ENCODE results near the gene OBSCN. TPM values are rescaled to one million over a fixed set of nuclear protein-coding genes. Genes with fewer than 3 reads are reported as not detected.

Gene OBSCN
- total RNA-seq, result 5.3 and 6.9 TPM in 2 replicates

DNA sequence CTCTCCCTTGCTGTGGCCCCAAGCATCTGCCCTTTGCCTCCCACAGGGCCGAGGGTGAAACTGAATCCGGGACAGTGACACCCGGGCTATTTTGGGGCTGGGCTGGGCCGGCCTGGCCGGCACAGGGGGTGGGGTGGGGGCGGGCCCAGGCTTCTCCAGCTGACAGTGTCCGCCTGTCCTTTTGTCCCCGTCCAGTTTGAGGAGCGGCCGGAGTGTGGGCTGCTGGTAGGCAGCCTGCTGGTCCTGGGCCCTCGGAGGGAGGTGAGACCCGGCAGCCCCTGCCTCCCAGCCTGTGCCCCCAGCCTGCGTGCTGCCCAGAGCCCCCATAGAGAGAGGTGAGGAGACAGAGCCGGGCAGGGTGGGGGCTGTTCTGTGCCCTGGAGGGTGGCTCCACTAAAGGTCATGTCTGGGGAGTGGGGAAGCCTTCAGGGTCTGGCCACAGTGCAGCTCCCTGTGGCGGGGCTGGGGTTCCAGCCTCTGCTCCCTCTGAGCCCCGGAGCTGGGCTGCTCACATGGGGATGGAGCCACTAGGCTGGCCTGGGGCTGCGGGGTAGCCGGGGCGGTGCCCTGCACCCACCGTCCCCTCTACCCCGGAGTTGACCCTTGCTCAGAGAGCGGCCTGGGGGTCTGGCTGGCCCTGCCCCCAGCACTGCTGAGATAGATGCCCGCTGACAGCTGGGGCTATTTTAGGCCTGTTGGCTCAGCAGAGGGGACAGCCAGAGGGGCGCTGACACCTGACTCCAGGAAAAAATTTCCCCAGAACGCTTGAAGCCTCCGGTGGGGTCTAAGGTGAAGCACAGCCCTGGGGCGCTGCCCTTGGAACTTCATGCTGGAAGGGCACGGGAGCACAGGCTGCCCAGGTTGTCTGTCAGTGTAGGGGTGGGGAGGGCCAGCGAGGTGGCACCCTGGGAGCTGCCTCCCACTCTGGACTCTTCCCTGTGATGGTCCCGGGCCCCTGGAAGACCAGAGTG, at the start of gene OBSCN:
Gene OBSCN (plus strand): TSS at position 194 of the 971 bp plus-strand sequence. CDS start 3,740 bp downstream, outside the sequence.

GRCh38 chr1:228165372-228166169, 42.3 kb upstream of the OBSCN start, which contains the start of gene IBA57:
Gene IBA57 (plus strand): TSS chr1:228165804. CDS start chr1:228165817, 13 bp downstream.

GRCh38 chr1:228416217-228416933, 208.5 kb downstream of the OBSCN start, which contains the start of gene TRIM17:
Gene TRIM17 (minus strand): TSS chr1:228416861. CDS start chr1:228415072, 1,789 bp downstream.

Other genes with a start within 250 kb of the OBSCN start
- gene WNT3A, start 201.0 kb upstream of the OBSCN start, total RNA-seq, result not detected in 2 replicates
- gene ARF1, start 125.3 kb upstream of the OBSCN start, total RNA-seq, result 348 and 401 TPM in 2 replicates
- 5.8 and 10.7 TPM in 2 replicates for gene C1orf35, start 104.7 kb upstream of the OBSCN start, total RNA-seq
- 60.0 and 60.2 TPM in 2 replicates for gene MRPL55, start 98.7 kb upstream of the OBSCN start, total RNA-seq
- 373 and 571 TPM in 2 replicates for gene GUK1, start 67.8 kb upstream of the OBSCN start, total RNA-seq
- 0.60 and 6.2 TPM in 2 replicates for gene GJC2, start 58.1 kb upstream of the OBSCN start, total RNA-seq
- gene IBA57, start 42.2 kb upstream of the OBSCN start, total RNA-seq, result 2.2 and 4.1 TPM in 2 replicates
- 17.1 and 28.7 TPM in 2 replicates for gene TRIM11, start 198.8 kb downstream of the OBSCN start, total RNA-seq
- 1.2 TPM in 1 of 2 replicates, not detected in the other for gene TRIM17, start 208.8 kb downstream of the OBSCN start, total RNA-seq